GM21367 (cell line): ENCODE results near the gene SAA2.
"Not testable (repeated sequence)": the region's sequence is repeated elsewhere in the genome, so short reads cannot be mapped to it uniquely, and the experiment has no call there.

Experiments used
- ATAC-seq: cut with Tn5 transposase; IDR thresholded peaks from one replicate; pipeline ENCODE4 v1.9.1; 2021; ENCODE audit not compliant: unreplicated experiment

Gene SAA2

DNA sequence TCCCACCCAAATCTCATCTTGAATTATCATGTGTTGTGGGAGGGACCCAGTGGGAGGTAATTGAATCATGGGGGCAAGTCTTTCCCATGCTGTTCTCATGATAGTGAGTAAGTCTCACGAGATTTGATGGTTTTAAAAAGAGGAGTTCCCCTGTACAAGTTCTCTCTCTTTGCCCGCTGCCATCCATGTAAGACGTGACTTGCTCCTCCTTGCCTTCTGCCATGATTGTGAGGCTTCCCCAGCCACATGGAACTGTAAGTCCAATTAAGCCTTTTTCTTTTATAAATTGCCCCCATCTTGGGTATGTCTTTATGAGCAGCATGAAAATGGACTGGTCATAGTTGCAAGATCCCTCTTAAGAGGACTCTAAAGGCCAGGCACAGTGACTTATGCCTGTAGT, 50.7 kb downstream of the SAA2 start:
- ATAC-seq = not testable (repeated sequence)

DNA sequence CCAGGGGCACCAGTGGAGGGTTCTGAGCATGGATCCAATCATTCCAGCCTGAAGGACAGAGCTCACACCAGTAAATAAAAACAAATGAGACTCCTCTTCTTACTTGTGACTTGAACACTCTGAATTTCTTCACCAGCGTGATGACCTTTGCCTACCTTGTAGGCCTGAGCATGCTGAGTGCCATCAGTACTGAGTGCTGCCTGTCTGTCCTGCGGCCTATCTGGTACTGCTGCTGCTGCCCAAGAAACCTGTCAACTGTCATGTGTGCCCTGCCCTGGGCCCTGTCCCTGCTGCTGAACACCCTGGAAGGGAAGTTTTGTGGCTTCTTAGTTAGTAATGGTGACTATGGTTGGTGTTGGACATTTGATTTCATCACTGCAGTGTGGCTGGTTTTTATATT, 51.9 kb downstream of the SAA2 start:
- ATAC-seq = no peak
